Measurements from ENCODE around the gene ABR. TPM values are rescaled to one million over a fixed set of nuclear protein-coding genes. Genes with fewer than 3 reads are reported as not detected.

The ABR gene
- polyA plus RNA-seq, 3 donors: 19.8 to 160 (median 26.0) TPM

DNA sequence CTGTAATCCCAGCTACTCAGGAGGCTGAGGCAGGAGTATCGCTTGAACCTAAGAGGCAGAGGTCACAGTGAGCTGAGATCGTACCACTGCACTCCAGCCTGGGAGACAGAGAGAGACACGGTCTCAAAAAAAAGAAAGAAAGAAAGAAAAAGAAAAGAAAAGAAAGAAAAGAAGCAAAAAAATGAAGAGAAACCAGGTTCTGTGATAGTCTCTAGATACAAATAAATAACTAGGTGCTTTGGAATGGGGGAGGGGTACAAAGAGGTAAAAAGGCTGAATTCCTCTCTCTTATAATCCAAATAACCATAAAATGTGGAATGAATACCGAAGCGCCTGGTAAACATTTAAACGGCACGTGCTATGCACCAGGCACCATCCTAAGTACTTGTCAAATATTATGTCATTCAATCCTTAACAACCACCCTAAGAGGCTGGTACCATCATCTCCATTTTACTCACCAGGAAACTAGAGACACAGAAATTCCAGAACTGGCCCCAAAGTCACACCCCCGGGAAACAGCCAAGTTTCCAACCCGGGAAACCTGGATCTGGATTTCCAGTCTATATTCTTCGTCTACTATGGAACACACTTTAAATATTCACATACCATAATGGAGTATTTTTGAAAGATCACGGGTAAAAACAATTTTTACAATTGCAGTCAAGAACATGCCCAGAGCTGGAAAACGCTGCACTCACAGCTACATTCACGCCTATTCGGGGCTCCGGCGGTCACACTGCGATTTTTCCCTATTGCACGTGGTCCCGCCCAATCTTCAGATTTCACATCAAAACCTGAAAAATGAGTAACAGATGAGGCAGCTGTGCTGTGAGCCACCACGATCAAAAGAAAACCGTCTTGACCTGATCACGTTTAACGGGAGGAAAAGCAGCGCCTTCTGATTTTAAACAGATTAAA, 210.7 kb downstream of the ABR start:
- H3K4me2 ChIP-seq (replicated peaks; ENCODE audit: extremely low read depth, low read length, poor library complexity, severe bottlenecking): no peak overlapping the region

GRCh38 chr17:967122-967521, 212.7 kb downstream of the ABR start:
- no peaks in the 10 kb centered on the region for H4K20me1 ChIP-seq (ENCODE audit: insufficient read depth, low read length)
- Mint-ChIP-seq H3K4me3 (no peak overlapping the region), H3K27me3 (ENCODE audit: low read depth in 3 of 3) (peaks cover 33 to 48% (median 48%) of the 10 kb centered on the region in 3 donors), H3K4me1 (peaks cover 1% of the 10 kb centered on the region), H3K27ac (peak overlapping the region in 1 of 7 donors; percentile 0), H3K9me3 (no peaks in the 10 kb centered on the region), H3K36me3 (no peaks in the 10 kb centered on the region)
- H3K27ac ChIP-seq (ENCODE audit: low read depth in 1 of 2, low read length in 2 of 2): no peak overlapping the region
- 95% methylated on average over 4 of the region's 9 CpGs for WGBS (ENCODE audit: insufficient coverage)
- TF ChIP-seq, protein P1, sequence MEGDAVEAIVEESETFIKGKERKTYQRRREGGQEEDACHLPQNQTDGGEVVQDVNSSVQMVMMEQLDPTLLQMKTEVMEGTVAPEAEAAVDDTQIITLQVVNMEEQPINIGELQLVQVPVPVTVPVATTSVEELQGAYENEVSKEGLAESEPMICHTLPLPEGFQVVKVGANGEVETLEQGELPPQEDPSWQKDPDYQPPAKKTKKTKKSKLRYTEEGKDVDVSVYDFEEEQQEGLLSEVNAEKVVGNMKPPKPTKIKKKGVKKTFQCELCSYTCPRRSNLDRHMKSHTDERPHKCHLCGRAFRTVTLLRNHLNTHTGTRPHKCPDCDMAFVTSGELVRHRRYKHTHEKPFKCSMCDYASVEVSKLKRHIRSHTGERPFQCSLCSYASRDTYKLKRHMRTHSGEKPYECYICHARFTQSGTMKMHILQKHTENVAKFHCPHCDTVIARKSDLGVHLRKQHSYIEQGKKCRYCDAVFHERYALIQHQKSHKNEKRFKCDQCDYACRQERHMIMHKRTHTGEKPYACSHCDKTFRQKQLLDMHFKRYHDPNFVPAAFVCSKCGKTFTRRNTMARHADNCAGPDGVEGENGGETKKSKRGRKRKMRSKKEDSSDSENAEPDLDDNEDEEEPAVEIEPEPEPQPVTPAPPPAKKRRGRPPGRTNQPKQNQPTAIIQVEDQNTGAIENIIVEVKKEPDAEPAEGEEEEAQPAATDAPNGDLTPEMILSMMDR (IDR thresholded peaks at IDR 0.05): no peak
- no peak overlapping the region for H2AFZ ChIP-seq (ENCODE audit: insufficient read depth, low read depth, low read length, poor library complexity, severe bottlenecking)
- peaks cover 0 to 30% of the 10 kb centered on the region in 2 donors for H3K27me3 ChIP-seq (ENCODE audit: control insufficient read depth in 2 of 2, insufficient read depth in 2 of 2, low read length in 2 of 2)
- intact Hi-C loops (cut with micrococcal nuclease): no loop called here
- no peak overlapping the region for H3K9ac ChIP-seq (ENCODE audit: insufficient read depth, low read length, poor library complexity, severe bottlenecking)
- no peaks in the 10 kb centered on the region for H3K36me3 ChIP-seq (replicated peaks in 1 of 2; ENCODE audit: control insufficient read depth in 1 of 2, insufficient read depth in 2 of 2, low read length in 2 of 2)
- H3K79me2 ChIP-seq (ENCODE audit: insufficient read depth, low read length): no peaks in the 10 kb centered on the region
- no peaks in the 10 kb centered on the region for H3K9me3 ChIP-seq (replicated peaks in 1 of 2; ENCODE audit: control insufficient read depth in 1 of 2, insufficient read depth in 1 of 2, low read length in 2 of 2)
- no peak for DNase-seq
- H3K4me1 ChIP-seq (ENCODE audit: control insufficient read depth in 1 of 2, insufficient read depth in 2 of 2, low read length in 2 of 2): no peaks in the 10 kb centered on the region
- no peak overlapping the region for H3K4me3 ChIP-seq (replicated peaks in 1 of 3; ENCODE audit: low read depth in 2 of 3, low read length in 3 of 3)
- H3K4me2 ChIP-seq (replicated peaks; ENCODE audit: extremely low read depth, low read length, poor library complexity, severe bottlenecking): no peak overlapping the region

More for the DNA sequence above, 210.7 kb downstream of the ABR start:
- H3K79me2 ChIP-seq (ENCODE audit: insufficient read depth, low read length): no peaks in the 10 kb centered on the region
- H4K20me1 ChIP-seq (ENCODE audit: insufficient read depth, low read length): no peaks in the 10 kb centered on the region
- Mint-ChIP-seq H3K27me3 (ENCODE audit: low read depth in 3 of 3) (peaks cover 34 to 55% (median 55%) of the 10 kb centered on the region in 3 donors), H3K9me3 (peaks cover 0 to 1% (median 0%) of the 10 kb centered on the region in 7 donors), H3K36me3 (no peaks in the 10 kb centered on the region), H3K27ac (no peak overlapping the region), H3K4me1 (peaks cover 1% of the 10 kb centered on the region), H3K4me3 (peak overlapping the region in 1 of 2 donors; percentile 57)
- peaks cover 0 to 30% of the 10 kb centered on the region in 2 donors for H3K27me3 ChIP-seq (ENCODE audit: control insufficient read depth in 2 of 2, insufficient read depth in 2 of 2, low read length in 2 of 2)
- H3K9ac ChIP-seq (ENCODE audit: insufficient read depth, low read length, poor library complexity, severe bottlenecking): no peak overlapping the region
- no peaks in the 10 kb centered on the region for H3K4me1 ChIP-seq (ENCODE audit: control insufficient read depth in 1 of 2, insufficient read depth in 2 of 2, low read length in 2 of 2)
- TF ChIP-seq, protein P1 (IDR thresholded peaks at IDR 0.05): no peak
- no peak overlapping the region for H2AFZ ChIP-seq (ENCODE audit: insufficient read depth, low read depth, low read length, poor library complexity, severe bottlenecking)
- H3K4me3 ChIP-seq (replicated peaks in 1 of 3; ENCODE audit: low read depth in 2 of 3, low read length in 3 of 3): no peak overlapping the region
- no peak for DNase-seq
- H3K27ac ChIP-seq (ENCODE audit: low read depth in 1 of 2, low read length in 2 of 2): no peak overlapping the region
- 96% methylated on average over 12 of the region's 24 CpGs for WGBS (ENCODE audit: insufficient coverage)
- H3K36me3 ChIP-seq (replicated peaks in 1 of 2; ENCODE audit: control insufficient read depth in 1 of 2, insufficient read depth in 2 of 2, low read length in 2 of 2): no peaks in the 10 kb centered on the region
- intact Hi-C loops (cut with micrococcal nuclease): no loop called here
- no peaks in the 10 kb centered on the region for H3K9me3 ChIP-seq (replicated peaks in 1 of 2; ENCODE audit: control insufficient read depth in 1 of 2, insufficient read depth in 1 of 2, low read length in 2 of 2)
